ENCODE measurements around the gene ATP2C2.

ATP2C2 gene

DNA sequence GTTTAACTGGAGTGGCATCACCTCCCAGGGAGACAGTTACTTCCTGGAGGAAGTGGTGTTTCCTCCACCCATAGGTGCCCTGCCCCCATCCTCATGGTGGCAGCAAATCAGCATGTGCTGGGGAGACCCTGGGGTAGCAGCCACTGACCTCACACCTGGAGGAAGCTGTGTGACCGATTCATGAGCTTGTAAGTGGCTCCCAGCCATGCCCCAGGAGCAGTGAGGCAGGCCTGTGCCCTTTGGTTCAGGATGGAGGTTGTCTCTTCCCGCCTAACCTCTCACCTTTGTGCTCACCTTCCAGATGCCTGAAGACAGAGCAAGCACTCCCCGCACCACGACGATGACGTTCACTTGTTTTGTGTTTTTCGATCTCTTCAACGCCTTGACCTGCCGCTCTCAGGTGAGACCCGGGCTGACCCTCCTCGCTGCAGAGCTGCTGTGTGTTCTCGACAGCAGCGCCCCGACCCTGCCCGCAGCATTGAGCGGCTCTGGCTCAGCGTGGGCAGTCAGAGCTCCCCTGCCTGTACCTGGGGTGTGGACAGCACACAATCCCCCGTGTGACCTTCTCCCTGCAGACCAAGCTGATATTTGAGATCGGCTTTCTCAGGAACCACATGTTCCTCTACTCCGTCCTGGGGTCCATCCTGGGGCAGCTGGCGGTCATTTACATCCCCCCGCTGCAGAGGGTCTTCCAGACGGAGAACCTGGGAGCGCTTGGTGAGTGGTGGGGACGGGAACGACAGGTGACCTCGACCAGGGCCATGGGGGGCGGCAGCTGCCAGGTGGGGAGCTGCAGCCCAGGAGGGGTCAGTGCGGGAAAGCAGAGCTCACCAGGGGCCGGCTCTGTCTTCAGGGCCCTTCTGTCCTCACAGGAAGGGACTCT, 93.3 kb downstream of the ATP2C2 start:
- Histone ChIP-seq H3K4me1 (ENCODE audit: insufficient read depth, low read length) (no peaks in the 10 kb centered on the region), H3K4me3 (ENCODE audit: low read length) (no peak overlapping the region), H3K27ac (ENCODE audit: low read length) (no peak overlapping the region), H3K9me3 (ENCODE audit: insufficient read depth, low read depth, low read length) (peaks cover 3% of the 10 kb centered on the region; the same call in 1 of the 2 replicates), H3K27me3 (ENCODE audit: insufficient read depth, low read length) (no peaks in the 10 kb centered on the region), H3K9ac (ENCODE audit: low read depth, low read length) (no peak overlapping the region), H3K36me3 (ENCODE audit: insufficient read depth, low read depth, low read length) (0 out of 2 replicates have a peak, but pooled peaks cover 3% of the 10 kb centered on the region)

GRCh38 chr16:84462296-84463210, 94.2 kb downstream of the ATP2C2 start:
- no peaks in the 10 kb centered on the region for H3K4me1 ChIP-seq (ENCODE audit: insufficient read depth, low read length)
- H3K9me3 ChIP-seq (ENCODE audit: insufficient read depth, low read depth, low read length), result peaks cover 12% of the 10 kb centered on the region; the same call in 1 of the 2 replicates
- 0 out of 2 replicates have a peak, but pooled peaks cover 12% of the 10 kb centered on the region for H3K36me3 ChIP-seq (ENCODE audit: insufficient read depth, low read depth, low read length)
- no peaks in the 10 kb centered on the region for H3K27me3 ChIP-seq (ENCODE audit: insufficient read depth, low read length)
- H3K4me3 ChIP-seq (ENCODE audit: low read length), result no peak overlapping the region
- H3K27ac ChIP-seq (ENCODE audit: low read length), result no peak overlapping the region
- no peak overlapping the region; the same call in 1 of the 2 replicates for H3K9ac ChIP-seq (ENCODE audit: low read depth, low read length)

- peaks cover 18% of the 10 kb centered on the region; the same call in 1 of the 2 replicates for H3K9me3 ChIP-seq (ENCODE audit: insufficient read depth, low read depth, low read length)
- 0 out of 2 replicates have a peak, but pooled peaks cover 17% of the 10 kb centered on the region for H3K36me3 ChIP-seq (ENCODE audit: insufficient read depth, low read depth, low read length)
These were observed 94.9 kb downstream of the ATP2C2 start for GRCh38 chr16:84463221-84463620.

DNA sequence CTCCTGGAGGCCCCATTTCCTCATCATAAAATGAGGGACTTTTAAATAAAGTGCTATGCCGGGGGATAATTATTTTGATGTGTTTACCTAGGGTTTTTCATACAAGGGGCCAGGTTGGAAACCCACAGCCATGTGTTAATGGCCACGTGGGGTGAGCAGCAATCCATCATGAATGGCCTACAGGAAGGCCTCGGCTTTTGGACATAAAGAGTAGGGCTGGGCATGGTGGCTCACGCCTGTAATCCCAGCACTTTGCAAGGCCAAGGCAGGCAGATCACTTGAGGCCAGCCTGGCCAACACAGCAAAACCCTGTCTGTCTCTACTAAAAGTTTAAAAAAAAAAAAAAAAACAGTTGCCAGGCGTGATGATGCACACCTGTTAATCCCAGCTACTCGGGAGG, 95.8 kb downstream of the ATP2C2 start:
- no peak overlapping the region for H3K9ac ChIP-seq (ENCODE audit: low read depth, low read length)
- no peaks in the 10 kb centered on the region for H3K27me3 ChIP-seq (ENCODE audit: insufficient read depth, low read length)
- H3K9me3 ChIP-seq (ENCODE audit: insufficient read depth, low read depth, low read length), result peaks cover 18% of the 10 kb centered on the region; the same call in 1 of the 2 replicates
- no peak overlapping the region for H3K27ac ChIP-seq (ENCODE audit: low read length)
- H3K36me3 ChIP-seq (ENCODE audit: insufficient read depth, low read depth, low read length), result 0 out of 2 replicates have a peak, but pooled peaks cover 17% of the 10 kb centered on the region
- H3K4me3 ChIP-seq (ENCODE audit: low read length), result no peak overlapping the region
- no peaks in the 10 kb centered on the region for H3K4me1 ChIP-seq (ENCODE audit: insufficient read depth, low read length)

More at GRCh38 chr16:84463221-84463620, 94.9 kb downstream of the ATP2C2 start:
- no peaks in the 10 kb centered on the region for H3K4me1 ChIP-seq (ENCODE audit: insufficient read depth, low read length)
- no peak overlapping the region for H3K9ac ChIP-seq (ENCODE audit: low read depth, low read length)
- no peaks in the 10 kb centered on the region for H3K27me3 ChIP-seq (ENCODE audit: insufficient read depth, low read length)
- no peak overlapping the region for H3K4me3 ChIP-seq (ENCODE audit: low read length)
- no peak overlapping the region for H3K27ac ChIP-seq (ENCODE audit: low read length)

- no peaks in the 10 kb centered on the region for H3K4me1 ChIP-seq (ENCODE audit: insufficient read depth, low read length)
- H3K36me3 ChIP-seq (ENCODE audit: insufficient read depth, low read depth, low read length), result 0 out of 2 replicates have a peak, but pooled peaks cover 17% of the 10 kb centered on the region
- H3K9ac ChIP-seq (ENCODE audit: low read depth, low read length), result no peak overlapping the region
- peaks cover 18% of the 10 kb centered on the region; the same call in 1 of the 2 replicates for H3K9me3 ChIP-seq (ENCODE audit: insufficient read depth, low read depth, low read length)
- no peak overlapping the region for H3K27ac ChIP-seq (ENCODE audit: low read length)
- no peaks in the 10 kb centered on the region for H3K27me3 ChIP-seq (ENCODE audit: insufficient read depth, low read length)
- H3K4me3 ChIP-seq (ENCODE audit: low read length), result no peak overlapping the region
These were observed 96.8 kb downstream of the ATP2C2 start for GRCh38 chr16:84465154-84465553.

DNA sequence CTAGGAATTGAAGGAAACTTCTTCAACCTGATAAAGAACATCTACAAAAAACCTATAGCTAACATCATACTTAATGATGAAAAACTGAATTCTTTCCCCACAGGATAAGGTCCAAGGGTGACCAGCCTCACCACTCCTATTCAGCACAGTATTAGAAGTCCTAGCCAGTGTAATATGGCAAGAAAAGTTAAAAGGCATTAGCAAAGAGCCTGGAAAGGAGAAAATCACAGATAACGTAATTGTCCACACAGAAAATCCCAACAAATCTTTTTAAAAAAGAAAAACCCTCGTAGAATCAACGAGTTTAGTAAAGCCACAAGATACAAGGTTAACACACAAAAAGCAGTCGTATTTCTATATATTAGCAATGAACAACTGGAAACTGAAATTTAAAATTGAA, 98.4 kb downstream of the ATP2C2 start:
- no peaks in the 10 kb centered on the region for H3K4me1 ChIP-seq (ENCODE audit: insufficient read depth, low read length)
- H3K9ac ChIP-seq (ENCODE audit: low read depth, low read length), result no peak overlapping the region
- H3K27ac ChIP-seq (ENCODE audit: low read length), result no peak overlapping the region
- H3K9me3 ChIP-seq (ENCODE audit: insufficient read depth, low read depth, low read length), result peaks cover 18% of the 10 kb centered on the region; the same call in 1 of the 2 replicates
- no peak overlapping the region for H3K4me3 ChIP-seq (ENCODE audit: low read length)
- H3K36me3 ChIP-seq (ENCODE audit: insufficient read depth, low read depth, low read length), result 0 out of 2 replicates have a peak, but pooled peaks cover 17% of the 10 kb centered on the region
- no peaks in the 10 kb centered on the region for H3K27me3 ChIP-seq (ENCODE audit: insufficient read depth, low read length)

- H3K9ac ChIP-seq (ENCODE audit: low read depth, low read length), result no peak overlapping the region
- H3K36me3 ChIP-seq (ENCODE audit: insufficient read depth, low read depth, low read length), result 0 out of 2 replicates have a peak, but pooled peaks cover 17% of the 10 kb centered on the region
- H3K4me3 ChIP-seq (ENCODE audit: low read length), result no peak overlapping the region
- peaks cover 18% of the 10 kb centered on the region; the same call in 1 of the 2 replicates for H3K9me3 ChIP-seq (ENCODE audit: insufficient read depth, low read depth, low read length)
- H3K27ac ChIP-seq (ENCODE audit: low read length), result no peak overlapping the region
- H3K27me3 ChIP-seq (ENCODE audit: insufficient read depth, low read length), result no peaks in the 10 kb centered on the region
- H3K4me1 ChIP-seq (ENCODE audit: insufficient read depth, low read length), result no peaks in the 10 kb centered on the region
These were observed 98.9 kb downstream of the ATP2C2 start for GRCh38 chr16:84467256-84467655.

DNA sequence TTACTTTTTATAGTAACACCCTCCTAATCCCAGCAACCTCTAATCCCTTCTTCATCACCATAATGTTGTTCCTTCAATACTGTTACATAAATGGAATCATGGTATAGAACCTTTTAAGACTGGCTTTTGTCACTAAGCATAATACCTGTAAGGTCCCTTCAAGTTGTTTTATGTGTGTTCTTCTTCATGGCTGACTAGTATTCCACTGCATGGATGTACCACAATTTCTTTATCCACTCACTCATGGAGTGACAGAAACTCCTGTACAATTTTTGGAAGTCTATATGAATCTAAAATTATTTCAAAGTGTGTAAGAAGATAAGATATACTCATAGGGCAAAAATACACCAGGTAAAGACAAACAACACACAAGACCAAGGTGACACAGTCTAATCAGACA, 99.4 kb downstream of the ATP2C2 start:
- Histone ChIP-seq H3K27me3 (ENCODE audit: insufficient read depth, low read length) (no peaks in the 10 kb centered on the region), H3K36me3 (ENCODE audit: insufficient read depth, low read depth, low read length) (0 out of 2 replicates have a peak, but pooled peaks cover 17% of the 10 kb centered on the region), H3K9me3 (ENCODE audit: insufficient read depth, low read depth, low read length) (peaks cover 18% of the 10 kb centered on the region; the same call in 1 of the 2 replicates), H3K27ac (ENCODE audit: low read length) (no peak overlapping the region), H3K4me1 (ENCODE audit: insufficient read depth, low read length) (no peaks in the 10 kb centered on the region), H3K4me3 (ENCODE audit: low read length) (no peak overlapping the region), H3K9ac (ENCODE audit: low read depth, low read length) (no peak overlapping the region)

- Histone ChIP-seq H3K9me3 (ENCODE audit: insufficient read depth, low read depth, low read length) (peaks cover 18% of the 10 kb centered on the region), H3K4me3 (ENCODE audit: low read length) (no peak overlapping the region), H3K9ac (ENCODE audit: low read depth, low read length) (no peak overlapping the region), H3K36me3 (ENCODE audit: insufficient read depth, low read depth, low read length) (0 out of 2 replicates have a peak, but pooled peaks cover 17% of the 10 kb centered on the region), H3K4me1 (ENCODE audit: insufficient read depth, low read length) (no peaks in the 10 kb centered on the region), H3K27me3 (ENCODE audit: insufficient read depth, low read length) (no peaks in the 10 kb centered on the region), H3K27ac (ENCODE audit: low read length) (no peak overlapping the region)
These were observed 103.0 kb downstream of the ATP2C2 start for GRCh38 chr16:84471316-84471715.

DNA sequence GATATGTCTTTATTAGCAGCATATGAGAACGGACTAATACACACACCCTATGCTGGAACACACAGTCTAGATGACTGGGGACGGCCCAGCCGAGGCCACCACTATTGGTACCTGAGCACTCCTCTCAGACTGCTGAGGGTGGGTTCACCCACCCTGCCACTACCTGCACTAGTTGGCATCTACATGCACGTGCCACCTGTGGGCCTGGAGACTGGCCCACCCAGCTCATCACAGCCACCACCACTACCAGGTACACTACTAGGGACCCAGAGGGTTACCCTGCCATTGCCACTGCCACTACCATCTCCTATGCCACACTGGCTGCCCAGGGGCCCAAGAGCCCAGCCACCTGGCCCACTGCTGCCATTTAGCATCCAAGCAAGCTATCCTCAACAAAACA, 103.6 kb downstream of the ATP2C2 start:
- Histone ChIP-seq H3K9me3 (ENCODE audit: insufficient read depth, low read depth, low read length) (peaks cover 12% of the 10 kb centered on the region), H3K27ac (ENCODE audit: low read length) (no peak overlapping the region), H3K27me3 (ENCODE audit: insufficient read depth, low read length) (no peaks in the 10 kb centered on the region), H3K9ac (ENCODE audit: low read depth, low read length) (no peak overlapping the region), H3K4me1 (ENCODE audit: insufficient read depth, low read length) (no peaks in the 10 kb centered on the region), H3K36me3 (ENCODE audit: insufficient read depth, low read depth, low read length) (0 out of 2 replicates have a peak, but pooled peaks cover 11% of the 10 kb centered on the region), H3K4me3 (ENCODE audit: low read length) (no peak overlapping the region)

- Histone ChIP-seq H3K27me3 (ENCODE audit: insufficient read depth, low read length) (no peaks in the 10 kb centered on the region), H3K27ac (ENCODE audit: low read length) (no peak overlapping the region), H3K36me3 (ENCODE audit: insufficient read depth, low read depth, low read length) (peaks cover 24% of the 10 kb centered on the region; the same call in 1 of the 2 replicates), H3K4me1 (ENCODE audit: insufficient read depth, low read length) (no peaks in the 10 kb centered on the region), H3K9me3 (ENCODE audit: insufficient read depth, low read depth, low read length) (no peaks in the 10 kb centered on the region; the same call in none of the 2 replicates), H3K9ac (ENCODE audit: low read depth, low read length) (no peak overlapping the region), H3K4me3 (ENCODE audit: low read length) (no peak overlapping the region)
These were observed 107.4 kb downstream of the ATP2C2 start for GRCh38 chr16:84475643-84476240.

Data from iPS-20b (cell line).